Muscle layer of colon (tissue), 2 donors: ENCODE data around the gene INAFM2.
A peak's percentile ranks its signal among the peaks of the same experiment; 100 is the strongest.

Experiments used
- H3K27ac ChIP-seq: one replicate; pipeline ENCODE4 v1.7.0; 2013; ENCODE audit warnings: low read depth, mild to moderate bottlenecking, low read length, moderate library complexity
- H3K27me3 ChIP-seq, 2 donors: one replicate each; pipeline ENCODE4 v1.7.0; 2013; ENCODE audit warnings: low read length in 2 of 2, mild to moderate bottlenecking in 2 of 2; ENCODE audit not compliant: insufficient read depth in 2 of 2, control insufficient read depth in 1 of 2
- H3K36me3 ChIP-seq: one replicate; pipeline ENCODE4 v1.7.0; 2013; ENCODE audit warnings: mild to moderate bottlenecking, low read length; ENCODE audit not compliant: insufficient read depth
- H3K4me1 ChIP-seq: one replicate; pipeline ENCODE4 v1.7.0; 2013; ENCODE audit warnings: mild to moderate bottlenecking, low read length; ENCODE audit not compliant: insufficient read depth
- H3K4me3 ChIP-seq, 2 donors: one replicate each; pipeline ENCODE4 v1.7.0; 2013; ENCODE audit warnings: low read length in 2 of 2, low read depth in 1 of 2, mild to moderate bottlenecking in 1 of 2, moderate library complexity in 1 of 2
- H3K9ac ChIP-seq: one replicate; pipeline ENCODE4 v1.7.0; 2013; ENCODE audit warnings: low read length
- H3K9me3 ChIP-seq: one replicate; pipeline ENCODE4 v1.7.0; 2013; ENCODE audit warnings: mild to moderate bottlenecking, low read length
- donor health status: abdominal sarcoma.
- donor health status: Adenocarcinoma of cecum.

INAFM2 gene

DNA sequence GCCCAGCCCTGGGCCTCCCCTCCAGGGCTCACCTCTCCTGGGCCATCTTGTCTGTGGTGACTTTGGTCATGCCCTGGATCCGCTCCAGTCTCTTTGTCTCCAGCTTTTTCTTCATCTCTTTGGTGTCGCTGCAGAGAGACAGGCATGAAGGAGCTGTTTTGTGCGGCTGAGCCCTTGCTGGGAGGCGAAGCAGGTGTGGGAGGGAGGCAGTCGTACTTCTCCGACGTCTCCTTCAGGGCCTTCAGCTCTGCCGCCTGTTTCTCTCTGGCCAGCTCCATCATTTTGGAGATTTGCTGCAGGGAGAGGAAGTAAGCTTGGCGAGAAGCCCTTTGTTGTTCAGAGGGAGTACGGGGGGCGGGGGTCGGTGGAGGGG is 33.0 kb upstream of the INAFM2 start:
- Histone ChIP-seq H3K4me3 (no peak overlapping the region), H3K36me3 (no peaks in the 10 kb centered on the region), H3K27me3 (no peaks in the 10 kb centered on the region), H3K9ac (no peak overlapping the region), H3K4me1 (peaks cover 5% of the 10 kb centered on the region), H3K9me3 (no peaks in the 10 kb centered on the region), H3K27ac (no peak overlapping the region)

DNA sequence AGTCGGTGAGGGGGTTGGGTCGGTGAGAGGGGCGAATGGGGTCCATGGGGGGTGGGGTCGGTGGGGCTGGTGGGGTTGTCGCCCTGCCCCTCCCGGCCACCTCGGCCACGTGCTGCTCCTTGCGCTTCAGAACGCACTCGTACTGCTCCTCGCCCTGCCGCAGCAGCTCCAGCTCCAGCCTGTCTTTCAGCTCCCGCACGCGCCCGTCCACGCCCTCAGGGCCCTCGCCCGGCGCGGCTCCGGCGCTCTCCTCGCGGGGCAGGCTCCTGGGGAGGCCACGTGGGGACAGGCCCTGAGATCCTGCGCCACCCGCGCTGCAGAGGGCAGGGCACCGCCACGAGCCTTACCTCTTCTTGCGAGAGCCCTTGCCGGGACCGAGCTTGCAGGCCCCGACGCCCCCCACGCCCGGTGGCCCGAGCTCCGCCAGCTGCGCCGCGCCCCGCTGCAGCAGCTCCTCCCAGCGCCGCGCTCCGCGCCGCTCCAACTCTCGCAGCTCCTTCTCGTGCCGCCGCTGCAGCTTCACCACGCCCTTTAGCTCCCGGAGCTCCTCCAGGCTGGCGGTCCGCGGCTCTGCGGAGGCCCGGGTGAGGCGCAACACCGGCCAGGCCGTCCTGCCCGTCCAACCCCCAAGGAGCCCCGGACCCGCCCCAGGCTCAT is 32.4 kb upstream of the INAFM2 start:
- H3K4me3 ChIP-seq: peak overlapping the region; percentile 22 to 50
- peaks cover 6% of the 10 kb centered on the region for H3K4me1 ChIP-seq
- H3K27me3 ChIP-seq: no peaks in the 10 kb centered on the region
- no peaks in the 10 kb centered on the region for H3K36me3 ChIP-seq
- no peaks in the 10 kb centered on the region for H3K9me3 ChIP-seq
- no peak overlapping the region for H3K27ac ChIP-seq
- no peak overlapping the region for H3K9ac ChIP-seq

- Histone ChIP-seq H3K9ac (no peak overlapping the region), H3K4me1 (peaks cover 12% of the 10 kb centered on the region), H3K9me3 (no peaks in the 10 kb centered on the region), H3K4me3 (no peak overlapping the region), H3K27ac (no peak overlapping the region), H3K27me3 (no peaks in the 10 kb centered on the region), H3K36me3 (no peaks in the 10 kb centered on the region)
Observed at GRCh38 chr15:40292246-40292645, 31.2 kb upstream of the INAFM2 start.

- Histone ChIP-seq H3K9ac (no peak overlapping the region), H3K4me1 (peaks cover 12% of the 10 kb centered on the region), H3K9me3 (no peaks in the 10 kb centered on the region), H3K27ac (no peak overlapping the region), H3K27me3 (no peaks in the 10 kb centered on the region), H3K4me3 (no peak overlapping the region), H3K36me3 (no peaks in the 10 kb centered on the region)
Observed at GRCh38 chr15:40293006-40293405, 30.5 kb upstream of the INAFM2 start.

- Histone ChIP-seq H3K27ac (no peak overlapping the region), H3K27me3 (no peaks in the 10 kb centered on the region), H3K9me3 (no peaks in the 10 kb centered on the region), H3K36me3 (no peaks in the 10 kb centered on the region), H3K4me3 (no peak overlapping the region), H3K4me1 (peaks cover 12% of the 10 kb centered on the region), H3K9ac (no peak overlapping the region)
Observed at GRCh38 chr15:40293905-40294895, 29.3 kb upstream of the INAFM2 start.

DNA sequence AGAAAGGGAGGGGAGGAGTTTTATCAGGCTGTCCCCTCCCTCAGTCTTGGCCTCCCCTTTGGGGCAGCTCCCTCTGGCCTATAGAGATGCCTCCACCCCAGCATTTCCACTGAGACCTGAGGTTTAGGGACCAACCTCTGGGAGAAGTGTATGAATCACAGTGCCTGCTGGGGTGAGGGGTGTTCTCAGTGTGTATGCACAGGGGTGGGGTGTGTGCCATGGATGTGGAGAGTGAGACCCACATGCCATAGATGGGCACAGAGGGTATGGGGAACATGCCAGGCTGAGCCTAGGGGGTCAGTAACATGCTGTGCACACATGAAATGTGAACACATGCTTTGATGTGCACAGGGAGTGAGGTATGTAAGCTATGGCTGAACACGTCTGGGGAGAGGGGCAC is 28.2 kb upstream of the INAFM2 start:
- Histone ChIP-seq H3K9ac (no peak overlapping the region), H3K36me3 (no peaks in the 10 kb centered on the region), H3K27me3 (no peaks in the 10 kb centered on the region), H3K4me1 (peaks cover 12% of the 10 kb centered on the region), H3K4me3 (no peak overlapping the region), H3K27ac (no peak overlapping the region), H3K9me3 (no peaks in the 10 kb centered on the region)

DNA sequence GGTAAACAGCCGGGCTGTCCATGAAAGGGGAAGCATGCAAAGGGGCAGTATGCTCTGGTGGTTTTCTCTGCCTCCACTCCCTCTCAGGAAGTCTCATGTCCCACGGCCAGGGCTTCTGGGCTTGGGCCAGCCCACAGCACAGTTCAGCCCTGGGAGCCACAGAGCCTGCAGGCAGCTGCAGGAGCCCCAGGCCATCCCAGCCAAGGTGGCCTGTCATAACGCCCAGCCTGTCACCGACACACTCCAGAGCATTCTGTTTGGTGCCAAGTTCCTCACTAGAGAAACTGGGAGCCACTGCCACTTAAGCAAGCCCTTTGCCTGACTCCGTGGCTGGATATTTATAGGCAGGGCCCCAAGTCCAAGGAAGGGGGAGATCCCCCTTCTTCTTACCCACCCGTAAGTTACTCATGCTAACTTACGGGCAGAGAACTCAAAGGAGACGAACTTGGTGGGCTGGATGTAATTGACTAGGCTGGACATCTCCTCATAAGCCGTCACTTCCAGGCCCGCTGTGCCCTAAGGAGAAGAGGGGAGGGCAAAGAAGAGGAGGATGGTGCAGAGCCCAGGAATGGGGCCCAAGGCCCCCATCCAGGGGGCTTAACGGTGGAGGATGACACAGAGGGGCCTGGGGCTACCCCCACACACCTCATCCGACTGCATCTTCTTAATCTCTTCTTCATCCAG is 27.5 kb upstream of the INAFM2 start:
- Histone ChIP-seq H3K9me3 (no peaks in the 10 kb centered on the region), H3K36me3 (no peaks in the 10 kb centered on the region), H3K9ac (no peak overlapping the region), H3K27ac (no peak overlapping the region), H3K4me3 (no peak overlapping the region), H3K4me1 (peaks cover 12% of the 10 kb centered on the region), H3K27me3 (no peaks in the 10 kb centered on the region)

GRCh38 chr15:40296561-40297230 is 26.8 kb upstream of the INAFM2 start:
- Histone ChIP-seq H3K4me1 (peaks cover 12% of the 10 kb centered on the region), H3K9me3 (no peaks in the 10 kb centered on the region), H3K27me3 (no peaks in the 10 kb centered on the region), H3K36me3 (no peaks in the 10 kb centered on the region), H3K27ac (no peak overlapping the region), H3K4me3 (no peak overlapping the region), H3K9ac (no peak overlapping the region)

GRCh38 chr15:40297356-40297755 is 26.1 kb upstream of the INAFM2 start:
- no peaks in the 10 kb centered on the region for H3K36me3 ChIP-seq
- H3K9ac ChIP-seq: no peak overlapping the region
- H3K27ac ChIP-seq: no peak overlapping the region
- H3K9me3 ChIP-seq: no peaks in the 10 kb centered on the region
- peaks cover 12% of the 10 kb centered on the region for H3K4me1 ChIP-seq
- no peaks in the 10 kb centered on the region for H3K27me3 ChIP-seq
- H3K4me3 ChIP-seq: no peak overlapping the region

DNA sequence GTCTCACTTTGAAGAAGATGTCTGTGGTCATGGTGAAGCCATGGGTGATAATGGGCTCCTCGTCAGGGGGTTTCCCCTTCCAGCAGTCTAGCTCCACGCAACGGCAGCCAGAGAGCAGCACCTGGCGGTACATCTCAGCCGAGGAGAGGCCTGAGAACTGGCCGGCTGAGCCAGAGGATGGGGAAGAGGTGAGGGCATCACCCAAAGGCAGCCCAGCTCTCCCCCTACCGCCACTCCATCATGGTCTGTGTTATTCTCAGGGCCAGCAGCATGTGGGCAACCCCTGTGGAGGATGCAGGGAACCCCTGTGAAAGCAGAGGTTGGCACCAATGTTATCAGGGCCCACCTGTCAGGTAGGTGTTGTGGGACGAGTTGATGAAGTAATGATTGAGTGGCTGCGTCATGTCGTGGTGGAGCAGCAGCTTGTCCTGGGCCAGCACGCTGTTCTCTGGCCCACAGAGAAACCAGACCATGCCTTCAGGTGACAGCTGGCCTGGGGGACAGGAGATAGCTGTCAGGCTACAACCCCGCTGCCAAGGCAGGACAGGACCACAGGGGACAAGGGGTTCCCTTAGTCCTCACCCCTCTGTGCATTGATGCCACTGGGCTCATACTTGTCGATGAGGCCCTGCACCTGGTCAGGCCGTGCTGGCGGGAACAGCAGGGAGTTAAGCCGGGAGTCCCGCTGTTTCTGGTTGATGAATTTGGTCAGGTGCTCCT is 25.1 kb upstream of the INAFM2 start:
- Histone ChIP-seq H3K36me3 (no peaks in the 10 kb centered on the region), H3K27ac (no peak overlapping the region), H3K9me3 (no peaks in the 10 kb centered on the region), H3K4me1 (peaks cover 12% of the 10 kb centered on the region), H3K9ac (no peak overlapping the region), H3K27me3 (no peaks in the 10 kb centered on the region), H3K4me3 (no peak overlapping the region)
